Measurements from ENCODE around the gene PTPA. TPM values are rescaled to one million over a fixed set of nuclear protein-coding genes. Genes with fewer than 3 reads are reported as not detected.
"Not testable (repeated sequence)": the region's sequence is repeated elsewhere in the genome, so short reads cannot be mapped to it uniquely, and the experiment has no call there.

The PTPA gene
- total RNA-seq, 1 donor from 2014 or later, result 39.5 TPM

GRCh38 chr9:129113645-129114304, 2.6 kb downstream of the PTPA start:
- FAIRE-seq (no peak), DNase-seq (ENCODE audit: low read depth) (no peak)

GRCh38 chr9:129118799-129119198, 7.6 kb downstream of the PTPA start:
- DNase-seq (ENCODE audit: low read depth), result no peak
- FAIRE-seq, result no peak
- no peak overlapping the region for H3K4me3 ChIP-seq (ENCODE audit: low read depth, low read length)
- TF ChIP-seq CTCF (IDR thresholded peaks at IDR 0.05; ENCODE audit: insufficient read depth, low read length, severe bottlenecking), result no peak
- H3K27me3 ChIP-seq (ENCODE audit: control insufficient read depth, insufficient read depth, low read length), result no peaks in the 10 kb centered on the region
- H3K36me3 ChIP-seq (ENCODE audit: control insufficient read depth, insufficient read depth, low read length), result peaks cover 6% of the 10 kb centered on the region

More at GRCh38 chr9:129113645-129114304, 2.6 kb downstream of the PTPA start:
- TF ChIP-seq CTCF (IDR thresholded peaks at IDR 0.05; ENCODE audit: insufficient read depth, low read length, severe bottlenecking), result no peak
- Histone ChIP-seq H3K36me3 (ENCODE audit: control insufficient read depth, insufficient read depth, low read length) (no peaks in the 10 kb centered on the region), H3K27me3 (ENCODE audit: control insufficient read depth, insufficient read depth, low read length) (no peaks in the 10 kb centered on the region), H3K4me3 (ENCODE audit: low read depth, low read length) (no peak overlapping the region)

GRCh38 chr9:129121483-129121882, 10.3 kb downstream of the PTPA start:
- Histone ChIP-seq H3K4me3 (ENCODE audit: low read depth, low read length) (no peak overlapping the region), H3K27me3 (ENCODE audit: control insufficient read depth, insufficient read depth, low read length) (no peaks in the 10 kb centered on the region), H3K36me3 (ENCODE audit: control insufficient read depth, insufficient read depth, low read length) (peaks cover 8% of the 10 kb centered on the region)
- no peak for FAIRE-seq
- no peak for TF ChIP-seq CTCF (IDR thresholded peaks at IDR 0.05; ENCODE audit: insufficient read depth, low read length, severe bottlenecking)
- no peak for DNase-seq (ENCODE audit: low read depth)

- Histone ChIP-seq H3K36me3 (ENCODE audit: control insufficient read depth, insufficient read depth, low read length) (peaks cover 8% of the 10 kb centered on the region), H3K4me3 (ENCODE audit: low read depth, low read length) (no peak overlapping the region), H3K27me3 (ENCODE audit: control insufficient read depth, insufficient read depth, low read length) (no peaks in the 10 kb centered on the region)
- DNase-seq (ENCODE audit: low read depth), result no peak
- TF ChIP-seq CTCF (IDR thresholded peaks at IDR 0.05; ENCODE audit: insufficient read depth, low read length, severe bottlenecking), result no peak
- FAIRE-seq, result no peak
Observed at GRCh38 chr9:129122133-129122532, 10.9 kb downstream of the PTPA start.

- FAIRE-seq; H3K27me3 ChIP-seq (ENCODE audit: control insufficient read depth, insufficient read depth, low read length); H3K4me3 ChIP-seq (ENCODE audit: low read depth, low read length); DNase-seq (ENCODE audit: low read depth); H3K36me3 ChIP-seq (ENCODE audit: control insufficient read depth, insufficient read depth, low read length): not testable (repeated sequence)
Observed at GRCh38 chr9:129122976-129123375, 11.8 kb downstream of the PTPA start.

- FAIRE-seq (no peak), DNase-seq (ENCODE audit: low read depth) (no peak)
- Histone ChIP-seq H3K27me3 (ENCODE audit: control insufficient read depth, insufficient read depth, low read length) (no peaks in the 10 kb centered on the region), H3K36me3 (ENCODE audit: control insufficient read depth, insufficient read depth, low read length) (peaks cover 15% of the 10 kb centered on the region), H3K4me3 (ENCODE audit: low read depth, low read length) (no peak overlapping the region)
- TF ChIP-seq CTCF (IDR thresholded peaks at IDR 0.05; ENCODE audit: insufficient read depth, low read length, severe bottlenecking), result no peak
Observed at GRCh38 chr9:129124506-129125069, 13.4 kb downstream of the PTPA start.
